Right forelimb (tissue), 1 donor: ENCODE results near the gene DDO.
"Not testable (repeated sequence)": the region's sequence is repeated elsewhere in the genome, so short reads cannot be mapped to it uniquely, and the experiment has no call there.

Experiments used
- DNase-seq: peaks from one replicate; pipeline ENCODE4 v3.0.0-alpha.2; 2018

The DDO gene

DNA sequence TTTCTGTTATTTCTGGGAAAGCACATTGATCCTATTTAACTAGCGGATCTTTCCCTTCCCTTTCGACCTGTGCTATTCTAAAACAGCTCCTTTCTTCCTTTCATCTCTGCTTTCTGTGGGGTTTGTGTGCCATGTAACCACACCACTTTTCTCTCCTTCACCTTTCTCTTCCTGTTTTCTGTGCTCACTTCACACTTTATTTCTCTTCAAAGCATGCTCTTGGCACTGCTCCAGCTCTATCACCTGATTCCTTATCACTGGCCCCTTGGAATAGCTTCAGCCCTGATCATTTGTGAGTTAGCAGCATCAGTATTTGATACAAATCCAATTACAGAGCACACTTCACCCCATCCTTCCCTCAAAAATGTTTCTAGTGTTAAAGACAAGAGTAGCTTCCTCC is 49.1 kb downstream of the DDO start:
- DNase-seq: no peak

DNA sequence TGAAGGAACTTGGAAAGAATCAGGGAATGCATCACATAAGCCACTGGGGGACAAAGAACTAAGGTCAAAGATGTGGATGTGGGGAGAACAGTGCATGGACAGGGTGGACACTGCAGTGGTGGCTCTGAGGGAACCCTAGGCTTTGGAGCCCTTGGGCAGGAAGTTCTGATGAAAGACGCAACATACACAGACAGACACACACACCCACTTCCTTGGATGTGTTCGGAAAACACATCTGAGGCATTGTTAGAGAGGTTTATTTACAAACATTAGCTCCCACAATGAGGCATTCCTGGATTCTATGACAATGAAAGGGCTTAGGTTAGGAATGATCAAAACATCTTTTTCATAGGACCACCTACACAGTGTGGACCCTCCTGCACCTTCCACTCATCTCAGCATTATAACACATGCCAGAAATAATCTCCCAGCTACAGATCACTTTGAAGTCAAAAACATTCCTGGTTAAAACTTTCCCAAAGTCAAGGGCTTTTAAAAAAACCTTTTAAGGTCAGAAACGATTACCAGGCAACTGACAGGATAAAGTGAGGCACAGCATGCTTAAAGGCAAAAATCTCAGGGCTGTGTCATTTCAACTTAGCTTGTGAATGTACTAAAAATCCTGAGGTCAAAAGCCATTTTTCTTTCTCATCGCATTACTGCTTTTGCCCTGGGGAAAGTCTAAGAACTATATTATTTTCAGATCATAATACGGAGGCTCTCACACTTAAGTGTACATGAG is 50.8 kb downstream of the DDO start:
- DNase-seq: no peak

GRCh38 chr6:110363748-110364147 is 51.6 kb downstream of the DDO start:
- no peak for DNase-seq

- no peak for DNase-seq
Measured at GRCh38 chr6:110360676-110361075, 54.7 kb downstream of the DDO start.

GRCh38 chr6:110359556-110359955 is 55.8 kb downstream of the DDO start:
- no peak for DNase-seq

DNA sequence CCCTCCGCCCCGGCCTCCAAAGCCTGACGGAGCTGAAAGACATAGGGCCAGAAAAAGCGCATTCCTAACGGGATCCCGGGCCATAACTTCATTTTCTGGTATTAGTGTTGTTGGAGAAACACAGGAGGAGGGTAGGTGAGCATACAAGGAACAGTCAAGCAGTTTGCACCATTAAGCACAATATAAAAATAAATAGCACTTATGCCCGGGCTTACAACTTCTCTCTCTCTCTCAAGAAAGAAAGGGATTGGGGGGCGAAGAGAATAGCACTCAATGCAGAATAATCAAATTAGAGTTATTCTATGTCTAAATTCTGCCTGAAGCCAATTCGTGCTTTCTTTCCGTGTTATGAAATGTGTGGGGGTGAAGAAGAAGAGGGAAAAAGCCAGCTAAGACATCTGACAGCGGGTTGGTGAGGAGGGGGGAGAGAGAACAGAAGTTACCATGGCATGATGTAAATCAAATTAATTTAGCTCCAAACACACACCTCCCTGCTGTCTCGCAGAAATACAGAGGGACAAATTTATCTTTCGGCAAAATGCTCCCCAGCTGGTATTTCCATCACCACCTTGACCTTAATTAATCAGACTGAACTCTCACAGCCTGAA is 56.7 kb downstream of the DDO start:
- no peak for DNase-seq

GRCh38 chr6:110357664-110358552 is 57.5 kb downstream of the DDO start, which contains the start of gene METTL24:
Gene METTL24, minus strand, starts transcription at chr6:110358349. Its CDS starts 77 bp downstream, at chr6:110358272.
- DNase-seq: peak; percentile 60

DNA sequence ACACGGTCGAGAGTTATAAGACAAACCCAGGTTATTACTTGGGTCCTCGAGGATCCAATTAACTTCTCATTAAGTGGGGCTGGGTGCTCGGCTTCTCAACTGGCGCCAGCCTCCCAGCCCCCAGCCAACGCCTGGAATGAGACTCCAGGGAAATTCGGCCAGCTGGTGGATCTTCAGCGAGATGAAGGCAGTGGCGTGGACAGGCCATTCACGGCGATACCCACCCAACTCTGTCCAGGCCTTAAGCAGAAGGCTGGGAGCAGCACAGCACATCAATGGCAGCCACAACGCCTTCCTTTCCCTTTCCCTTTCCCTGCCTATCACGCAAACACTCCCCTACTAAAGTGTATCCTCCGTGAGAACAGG is 58.1 kb downstream of the DDO start:
- no peak for DNase-seq

- no peak for DNase-seq
Measured at GRCh38 chr6:110356778-110357177, 58.6 kb downstream of the DDO start.

DNA sequence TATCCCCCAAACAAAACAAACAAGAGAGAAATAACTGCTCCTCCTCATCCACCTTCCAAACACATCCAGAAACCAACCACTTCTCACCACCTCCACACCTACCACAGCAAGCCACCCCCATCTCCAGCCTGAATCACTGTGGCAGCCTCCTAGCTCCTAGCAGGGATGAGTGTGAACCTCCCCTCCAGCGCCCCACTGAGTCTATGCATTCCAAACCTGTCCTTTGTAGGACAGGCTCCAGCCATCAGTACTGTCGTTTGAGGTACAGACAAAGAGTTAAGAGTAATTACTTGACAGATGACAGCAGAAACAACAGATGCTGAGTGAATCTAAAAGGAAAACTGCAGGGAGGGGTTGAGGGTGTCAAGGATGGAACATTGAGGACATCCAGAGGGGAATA is 59.6 kb downstream of the DDO start:
- DNase-seq: no peak

GRCh38 chr6:110355022-110355421 is 60.4 kb downstream of the DDO start:
- DNase-seq: no peak

DNA sequence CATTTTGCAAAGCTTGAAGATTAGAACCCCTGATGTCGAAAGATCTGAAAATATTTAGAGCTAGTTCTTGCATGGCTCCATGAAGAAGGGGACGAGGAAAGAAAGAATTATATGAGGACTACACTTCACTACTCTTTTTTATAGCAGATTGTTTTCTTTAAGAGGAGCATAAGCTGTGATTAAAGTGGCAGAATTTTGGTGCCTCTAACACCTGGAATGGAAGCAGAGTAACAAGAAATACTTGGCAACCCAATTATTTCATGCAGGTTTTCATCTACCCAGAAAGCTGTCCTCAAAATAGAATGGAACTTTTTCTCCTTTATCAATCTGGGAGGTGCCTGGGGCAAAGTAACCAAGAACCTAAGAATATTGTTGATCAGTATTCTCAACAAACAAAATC is 61.2 kb downstream of the DDO start:
- DNase-seq: no peak

DNA sequence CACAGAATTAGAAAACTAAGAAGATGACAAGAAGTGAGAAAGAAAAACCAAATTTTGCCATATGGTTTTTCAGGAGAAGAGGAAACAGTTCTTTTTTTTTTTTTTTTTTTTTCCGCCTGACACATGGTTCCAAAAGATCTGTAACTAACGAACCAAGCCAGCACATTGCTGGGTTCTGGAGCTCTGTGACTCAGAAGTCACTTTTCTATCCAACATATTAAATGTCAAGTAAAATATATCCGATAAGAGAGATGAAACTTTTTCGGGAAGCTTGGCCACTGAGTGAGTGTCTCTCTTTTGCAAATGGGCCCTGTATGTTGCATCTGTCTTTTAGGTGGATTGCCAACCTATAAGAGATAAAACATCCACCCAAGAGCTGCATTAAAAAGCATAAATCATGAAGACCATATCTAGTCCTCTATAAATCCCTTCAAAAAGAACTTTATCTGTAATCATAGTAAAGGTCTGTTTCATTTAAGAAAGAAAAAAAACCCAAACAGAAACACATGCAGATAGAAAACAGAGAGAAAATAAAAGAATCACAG is 61.8 kb downstream of the DDO start:
- no peak for DNase-seq

GRCh38 chr6:110352563-110353262 is 62.7 kb downstream of the DDO start:
- no peak for DNase-seq

DNA sequence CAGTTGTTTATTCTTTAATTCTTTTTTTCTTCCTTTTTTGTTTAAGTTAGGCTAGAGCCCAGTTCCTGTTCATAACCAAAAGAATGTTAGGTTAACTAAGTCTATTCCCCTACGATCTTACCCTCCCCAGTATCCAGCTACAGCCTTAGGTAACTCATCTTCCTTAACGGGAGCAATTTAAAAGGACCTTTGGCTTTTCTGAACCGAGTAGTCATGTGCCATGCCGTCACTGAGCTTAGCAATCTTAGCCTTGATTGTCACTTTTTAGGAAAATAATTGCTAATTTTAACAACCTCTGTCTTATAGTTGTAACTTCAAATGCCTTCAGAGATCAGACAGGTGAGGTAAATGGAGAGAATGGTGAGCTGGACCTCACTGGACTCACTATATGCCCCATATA is 63.4 kb downstream of the DDO start:
- no peak for DNase-seq

DNA sequence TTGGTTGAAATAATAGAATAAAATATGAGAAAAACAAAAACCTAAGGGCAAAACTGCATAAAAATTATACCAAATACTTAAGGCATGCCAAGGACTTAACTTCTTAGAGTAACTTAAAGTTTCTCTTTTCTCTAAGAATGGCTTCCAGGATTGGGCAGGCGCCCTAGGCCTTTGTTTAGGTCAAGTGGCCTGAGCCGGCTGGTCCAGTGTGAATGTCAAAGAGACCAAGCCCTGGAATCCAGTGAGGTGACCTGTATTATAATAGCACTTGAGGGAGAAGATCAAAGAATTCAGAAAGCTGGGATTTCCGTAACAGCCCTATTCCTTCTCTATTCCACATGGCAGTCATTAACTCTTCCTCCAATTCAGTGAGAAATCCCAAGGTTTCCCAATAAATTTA is 63.8 kb downstream of the DDO start:
- no peak for DNase-seq

- not testable (repeated sequence) for DNase-seq
Measured at GRCh38 chr6:110350593-110350992, 64.8 kb downstream of the DDO start.

DNA sequence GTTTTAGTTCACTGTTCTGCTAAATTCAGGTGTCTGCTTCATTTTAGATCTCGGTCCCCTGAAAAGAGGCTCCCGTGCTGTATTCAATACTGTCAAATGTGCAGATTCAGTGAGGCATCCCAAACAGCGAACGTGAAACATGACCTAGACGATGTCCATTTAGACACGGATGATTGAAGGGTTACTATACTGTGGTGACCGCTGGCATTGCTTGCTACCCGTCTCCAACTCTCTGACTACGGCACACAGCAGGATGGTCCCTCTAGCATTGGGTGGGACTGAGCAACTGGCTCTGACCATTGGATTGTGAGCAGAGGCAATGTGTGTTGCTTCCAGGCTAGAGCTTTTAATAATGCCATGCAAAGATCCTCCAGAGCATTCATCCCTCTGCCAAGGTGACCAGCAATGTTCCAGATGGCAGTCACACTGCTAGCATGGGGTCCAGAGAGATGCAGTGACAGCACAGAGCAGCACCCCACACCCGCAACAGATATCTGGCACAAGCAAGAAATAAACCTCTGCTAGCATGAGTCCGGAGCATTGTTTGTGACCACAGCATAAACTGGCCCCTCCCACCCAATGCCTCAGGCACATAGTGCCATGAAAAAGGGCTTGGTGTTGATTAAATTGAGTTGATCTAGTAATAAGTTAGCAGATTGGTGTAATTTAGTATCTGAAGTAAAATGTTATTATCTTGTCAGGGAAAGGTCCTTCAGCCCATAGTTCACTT is 66.2 kb downstream of the DDO start:
- DNase-seq: no peak

- no peak for DNase-seq
Measured at GRCh38 chr6:110345025-110345424, 70.3 kb downstream of the DDO start.

DNA sequence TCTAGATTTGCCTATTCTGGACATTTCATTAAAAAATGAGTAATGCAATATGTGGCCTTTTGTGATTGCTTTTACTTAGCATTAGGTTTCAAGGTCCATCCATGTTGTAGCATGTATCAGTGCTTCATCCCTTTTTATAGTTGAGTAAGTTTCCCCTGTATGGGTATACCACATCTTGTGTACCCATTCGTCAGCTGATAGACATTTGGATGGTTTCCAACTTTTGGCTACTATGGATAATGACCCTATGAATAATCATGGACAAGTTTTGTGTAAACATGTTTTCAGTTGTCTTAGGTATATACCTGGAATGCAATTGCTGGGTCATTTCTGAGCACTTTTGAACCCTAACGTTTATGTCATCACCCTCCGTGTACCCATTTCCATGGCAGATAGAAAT is 72.6 kb downstream of the DDO start:
- DNase-seq: no peak
